Activated effector memory CD4-positive, alpha-beta T cell treated with anti-CD3 and anti-CD28 coated beads, Interleukin-2, amount 50 U/mL, for 16 hours (primary cell): Measurements from ENCODE around the gene BDKRB2.
"Not testable (repeated sequence)": the region's sequence is repeated elsewhere in the genome, so short reads cannot be mapped to it uniquely, and the experiment has no call there.

Experiments
- DNase-seq: peaks from one replicate; pipeline ENCODE4 v3.0.0-alpha.2; 2020

BDKRB2 gene

GRCh38 chr14:96227428-96227827, 22.8 kb downstream of the BDKRB2 start:
- DNase-seq = no peak

- no peak for DNase-seq
Observed at GRCh38 chr14:96229315-96229714, 24.7 kb downstream of the BDKRB2 start.

DNA sequence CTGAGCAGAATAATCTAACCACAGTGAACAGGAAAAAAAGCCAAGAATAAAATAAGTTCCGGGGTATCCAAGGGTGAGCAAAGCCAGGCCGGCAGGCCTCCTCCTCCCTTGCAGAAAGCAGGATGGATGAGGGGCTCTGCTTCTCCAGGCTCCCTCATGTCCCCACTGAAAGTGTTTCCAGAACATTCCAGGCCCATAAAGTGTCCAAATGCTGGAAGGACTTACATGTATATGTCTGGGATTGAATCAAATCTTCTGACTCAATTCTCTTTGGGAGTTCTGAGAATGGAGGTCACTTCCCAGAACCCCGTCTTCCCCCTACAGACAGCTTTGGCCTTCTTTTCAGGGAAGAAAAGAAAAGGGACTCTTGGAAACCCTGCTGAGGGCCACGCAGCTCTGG, 26.4 kb downstream of the BDKRB2 start:
- no peak for DNase-seq

DNA sequence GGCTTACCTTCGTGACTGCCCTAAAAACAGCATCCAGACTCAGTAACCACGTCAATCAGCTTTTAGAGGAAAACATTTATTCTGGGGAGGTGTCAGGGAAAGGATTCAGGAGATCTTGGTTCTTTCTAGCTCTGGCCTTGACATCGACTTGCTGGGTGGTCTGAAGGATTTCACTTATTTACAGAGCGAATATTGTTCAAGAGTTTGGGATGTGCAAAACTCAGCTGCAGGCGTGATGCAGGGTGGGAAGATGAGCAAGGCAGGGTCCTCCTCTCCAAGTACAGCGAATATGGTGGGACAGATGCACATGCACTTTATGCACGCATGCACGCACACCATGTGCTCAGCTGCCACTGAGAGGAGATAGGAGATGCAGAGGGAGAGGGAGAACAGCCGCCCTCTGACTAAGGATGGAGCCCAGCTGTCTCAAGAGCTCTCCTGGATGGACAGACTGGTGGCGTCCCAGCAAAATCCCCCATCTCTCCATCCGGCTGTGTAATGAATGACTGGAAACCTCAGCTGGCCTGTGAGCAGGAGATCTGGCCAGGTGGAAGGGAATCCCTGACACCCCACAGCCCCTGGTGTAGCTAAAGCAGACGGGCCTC, 27.0 kb downstream of the BDKRB2 start:
- DNase-seq = no peak

DNA sequence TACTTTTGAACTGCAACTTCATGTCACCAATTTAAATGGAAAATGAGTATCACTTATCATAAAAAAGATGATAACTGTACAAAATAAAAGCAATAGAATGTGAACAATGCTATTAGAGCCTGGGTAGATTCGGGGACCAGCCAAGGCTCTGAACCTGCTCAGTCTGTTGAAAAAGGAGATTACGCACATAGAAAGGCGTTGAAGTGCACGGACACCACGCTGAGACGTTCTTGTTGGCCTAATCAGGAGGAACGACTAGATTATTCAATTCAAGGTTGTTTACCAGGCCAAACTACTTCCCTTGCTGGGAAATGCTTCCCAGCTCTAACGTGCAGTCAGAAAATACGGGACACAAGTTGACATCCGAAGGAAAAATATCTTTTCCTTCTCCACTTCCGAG, 27.9 kb downstream of the BDKRB2 start:
- DNase-seq = no peak

GRCh38 chr14:96233661-96234060, 29.0 kb downstream of the BDKRB2 start:
- no peak for DNase-seq

DNA sequence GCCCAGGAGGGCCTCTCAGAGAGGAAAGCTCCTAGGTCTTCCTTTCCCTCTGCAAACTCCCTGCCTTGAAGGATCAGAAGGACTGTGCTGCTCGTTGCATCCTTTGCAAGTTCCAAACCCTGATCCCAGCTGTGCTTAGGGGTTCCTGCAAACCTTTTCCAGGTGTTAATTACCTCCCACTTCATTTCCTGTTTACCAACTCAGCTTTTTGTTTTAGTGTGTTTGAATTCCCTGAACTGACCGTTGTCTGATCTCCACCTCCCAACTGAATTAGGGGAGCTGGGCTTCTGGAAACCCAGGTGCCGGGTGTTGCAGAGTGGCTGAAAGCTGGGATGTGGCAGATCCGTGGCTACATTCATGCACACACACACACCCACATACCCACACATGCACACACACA, 30.8 kb downstream of the BDKRB2 start:
- DNase-seq = no peak

DNA sequence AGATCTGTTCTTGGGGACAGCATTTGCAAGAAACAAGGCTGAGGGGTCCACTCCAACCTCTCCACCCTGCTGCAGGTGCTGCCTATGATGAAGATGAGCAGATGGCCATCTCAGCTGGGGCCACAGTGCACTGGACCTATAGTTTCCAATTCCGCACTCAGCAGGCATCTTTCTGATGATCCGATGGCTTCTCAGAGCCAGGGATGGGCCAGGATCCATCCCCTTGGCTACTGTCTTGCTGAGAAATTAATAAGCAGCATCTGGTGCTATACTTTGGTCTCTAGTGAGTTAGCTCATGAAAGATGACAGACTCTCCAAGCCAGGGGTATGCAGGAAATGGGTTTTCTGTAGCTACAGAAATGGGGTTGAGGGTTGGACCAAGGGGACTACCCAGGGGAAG, 33.0 kb downstream of the BDKRB2 start:
- DNase-seq = no peak

- DNase-seq = no peak
Observed at GRCh38 chr14:96238676-96239265, 34.1 kb downstream of the BDKRB2 start.

DNA sequence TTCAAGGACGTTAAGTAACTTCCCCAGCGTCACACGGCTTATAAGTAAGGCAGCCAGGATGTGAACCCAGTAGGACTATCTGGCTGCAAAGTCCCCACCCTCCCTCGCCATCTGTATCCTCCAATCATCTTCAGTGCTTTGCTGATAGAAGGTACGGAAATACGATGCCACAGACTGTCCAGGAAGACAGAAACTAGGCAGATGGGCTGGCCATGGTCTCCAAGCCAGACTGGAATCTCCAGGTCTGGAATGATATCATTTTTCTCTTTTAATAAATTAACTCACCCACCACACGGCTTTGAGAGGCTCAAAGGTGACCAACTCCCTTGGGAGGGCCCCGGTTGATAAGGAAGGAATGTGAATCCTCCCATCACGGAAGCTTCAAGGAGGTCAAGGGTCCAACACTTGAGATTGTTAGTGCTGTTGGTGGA, 35.1 kb downstream of the BDKRB2 start:
- no peak for DNase-seq

DNA sequence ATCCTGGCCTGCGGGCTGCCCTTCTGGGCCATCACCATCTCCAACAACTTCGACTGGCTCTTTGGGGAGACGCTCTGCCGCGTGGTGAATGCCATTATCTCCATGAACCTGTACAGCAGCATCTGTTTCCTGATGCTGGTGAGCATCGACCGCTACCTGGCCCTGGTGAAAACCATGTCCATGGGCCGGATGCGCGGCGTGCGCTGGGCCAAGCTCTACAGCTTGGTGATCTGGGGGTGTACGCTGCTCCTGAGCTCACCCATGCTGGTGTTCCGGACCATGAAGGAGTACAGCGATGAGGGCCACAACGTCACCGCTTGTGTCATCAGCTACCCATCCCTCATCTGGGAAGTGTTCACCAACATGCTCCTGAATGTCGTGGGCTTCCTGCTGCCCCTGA, 36.0 kb downstream of the BDKRB2 start:
- DNase-seq = no peak

DNA sequence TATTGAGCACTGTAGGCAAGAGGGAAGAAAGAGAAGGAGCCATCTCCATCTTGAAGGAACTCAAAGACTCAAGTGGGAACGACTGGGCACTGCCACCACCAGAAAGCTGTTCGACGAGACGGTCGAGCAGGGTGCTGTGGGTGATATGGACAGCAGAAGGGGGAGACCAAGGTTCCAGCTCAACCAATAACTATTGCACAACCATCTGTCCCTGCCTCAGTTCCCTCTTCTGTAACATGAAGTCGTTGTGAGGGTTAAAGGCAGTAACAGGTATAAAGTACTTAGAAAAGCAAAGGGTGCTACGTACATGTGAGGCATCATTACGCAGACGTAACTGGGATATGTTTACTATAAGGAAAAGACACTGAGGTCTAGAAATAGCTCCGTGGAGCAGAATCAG, 37.5 kb downstream of the BDKRB2 start:
- DNase-seq = no peak

DNA sequence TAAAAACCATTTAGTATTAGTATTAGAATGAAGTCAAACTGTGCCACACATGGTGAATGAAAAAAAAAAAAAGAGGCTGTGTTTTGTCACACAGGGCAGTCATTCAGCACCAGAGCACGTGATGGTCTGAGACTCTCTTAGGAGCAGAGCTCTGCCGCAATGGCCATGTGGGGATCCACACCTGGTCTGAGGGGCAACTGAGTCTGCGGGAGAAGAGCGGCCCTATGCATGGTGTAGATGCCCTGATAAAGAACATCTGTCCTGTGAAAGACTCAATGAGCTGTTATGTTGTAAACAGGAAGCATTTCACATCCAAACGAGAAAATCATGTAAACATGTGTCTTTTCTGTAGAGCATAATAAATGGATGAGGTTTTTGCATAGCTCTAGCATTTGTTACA, 39.1 kb downstream of the BDKRB2 start:
- DNase-seq = no peak

DNA sequence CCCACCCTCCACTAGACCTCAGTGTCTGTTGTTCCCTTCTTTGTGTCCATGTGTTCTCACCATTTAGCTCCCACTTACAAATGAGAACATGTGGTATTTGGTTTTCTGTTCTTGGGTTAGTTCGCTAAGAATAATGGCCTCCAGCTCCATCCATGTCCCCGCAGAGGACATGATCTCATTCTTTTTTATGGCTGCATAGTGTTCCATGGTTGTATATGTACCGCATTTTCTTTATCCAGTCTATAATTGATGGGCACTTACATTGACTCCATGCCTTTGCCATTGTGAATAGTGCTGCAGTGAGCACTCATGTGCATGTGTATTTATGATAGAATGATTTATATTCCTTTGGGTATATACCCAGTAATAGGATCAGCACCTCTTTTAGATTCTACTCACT, 40.4 kb downstream of the BDKRB2 start:
- not testable (repeated sequence) for DNase-seq

DNA sequence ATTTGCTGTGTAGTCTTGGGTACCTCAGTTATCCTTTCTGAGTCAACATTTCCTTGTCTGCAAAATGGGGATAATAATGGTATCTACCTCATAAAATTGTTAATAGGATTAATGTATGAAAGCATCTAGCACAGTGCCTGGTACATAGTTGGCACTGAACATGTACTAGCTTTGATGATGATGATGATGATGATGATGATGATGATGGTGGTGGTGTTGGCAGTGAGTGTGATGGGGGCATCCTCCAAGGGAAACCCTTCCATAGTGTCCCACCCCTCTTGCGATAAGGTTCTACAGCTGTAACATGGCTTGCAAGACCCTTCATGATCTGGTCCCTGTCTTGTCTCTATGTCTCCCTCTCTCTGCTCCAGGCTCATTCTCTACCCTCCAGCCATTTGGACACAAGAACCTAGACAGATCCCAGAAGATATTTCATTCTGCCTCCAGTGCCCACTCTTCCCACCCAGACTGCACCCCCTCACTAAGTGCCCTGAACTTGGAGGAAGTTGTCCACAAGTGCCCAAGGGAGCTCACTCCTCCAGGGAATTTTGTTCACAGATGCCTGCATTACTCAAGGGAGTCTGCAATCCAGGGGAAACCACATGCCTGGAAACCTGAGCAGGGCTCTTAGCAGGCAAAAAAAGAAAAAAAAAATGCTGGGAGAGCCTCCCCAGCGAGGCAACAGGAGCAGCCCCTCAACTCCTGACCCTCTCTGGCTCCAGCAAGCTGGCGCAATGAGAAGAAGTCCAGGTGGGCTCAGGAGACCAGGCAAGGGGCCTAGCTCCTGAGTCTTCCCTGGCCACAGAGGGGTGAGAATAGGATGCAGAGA, 41.3 kb downstream of the BDKRB2 start:
- no peak for DNase-seq

DNA sequence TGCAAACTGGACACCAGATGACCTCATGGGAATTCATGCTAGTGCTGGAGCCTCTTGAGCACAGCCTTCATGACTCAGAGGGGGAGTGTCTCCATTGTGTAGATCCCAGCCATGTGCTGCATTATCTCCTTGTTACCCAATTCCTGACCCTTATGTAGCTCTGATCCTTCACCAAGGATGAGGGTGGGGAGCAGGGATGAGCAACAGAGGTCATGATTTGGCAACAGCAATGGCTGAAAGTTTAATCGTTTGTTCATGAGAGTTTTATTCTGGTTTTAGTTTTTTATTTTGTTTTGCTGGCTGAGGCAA, 41.9 kb downstream of the BDKRB2 start:
- DNase-seq = no peak

DNA sequence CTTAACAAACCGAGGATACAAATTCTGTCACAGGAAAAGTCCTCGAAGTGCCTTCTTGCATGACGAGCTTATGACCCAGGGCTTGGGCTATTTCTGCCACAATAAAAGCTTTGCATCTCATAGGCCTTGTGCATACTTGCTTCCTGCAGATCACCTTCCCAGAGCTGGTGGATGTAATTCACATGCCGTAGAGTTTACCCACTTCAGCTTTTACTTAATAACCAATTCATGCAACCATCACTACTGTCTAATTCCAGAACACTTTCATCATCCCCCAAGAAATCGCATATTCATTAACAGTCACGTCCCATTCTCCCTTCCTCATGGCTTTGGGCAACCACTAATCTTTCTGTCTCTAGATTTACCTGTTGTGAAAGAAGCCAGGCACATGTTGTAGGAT, 42.4 kb downstream of the BDKRB2 start:
- no peak for DNase-seq

DNA sequence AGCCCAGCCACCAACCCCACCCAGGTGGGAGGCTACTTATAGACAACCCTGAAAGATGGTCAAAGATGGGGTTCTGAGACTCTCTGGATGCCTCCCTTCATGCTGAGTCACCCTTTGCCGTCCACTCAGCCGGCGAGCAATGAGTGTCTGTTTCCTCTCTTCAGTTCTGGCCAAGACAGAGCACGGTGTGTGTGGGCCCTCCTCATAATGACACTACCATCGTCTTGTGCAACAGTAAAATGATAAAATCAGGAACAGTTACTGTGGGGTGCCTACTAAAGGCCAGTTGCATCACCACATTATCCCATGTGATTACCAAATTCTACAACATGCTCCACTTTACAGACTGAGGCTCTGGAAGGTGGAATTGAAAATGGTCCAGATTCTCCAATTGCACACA, 44.4 kb downstream of the BDKRB2 start:
- DNase-seq = no peak

DNA sequence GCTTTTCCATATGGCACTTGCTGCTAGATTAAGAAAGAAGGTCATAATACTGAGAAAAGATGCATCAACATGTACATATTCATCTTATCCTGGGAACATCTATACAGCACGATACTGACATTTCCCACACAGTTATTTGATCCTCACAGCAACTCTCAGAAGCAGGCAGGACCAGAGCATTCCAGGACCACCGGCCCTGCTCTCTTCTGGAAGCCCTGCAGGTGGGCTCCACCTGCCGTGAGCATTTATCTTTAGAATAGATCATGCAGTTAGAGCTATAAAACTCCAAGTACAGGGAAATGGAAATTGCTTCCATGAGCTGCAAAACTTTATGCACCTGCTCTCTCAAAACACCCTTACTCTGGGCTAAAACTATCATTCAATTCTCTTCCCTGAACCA, 45.8 kb downstream of the BDKRB2 start:
- DNase-seq = no peak

GRCh38 chr14:96251656-96252155, 47.1 kb downstream of the BDKRB2 start:
- DNase-seq = no peak

DNA sequence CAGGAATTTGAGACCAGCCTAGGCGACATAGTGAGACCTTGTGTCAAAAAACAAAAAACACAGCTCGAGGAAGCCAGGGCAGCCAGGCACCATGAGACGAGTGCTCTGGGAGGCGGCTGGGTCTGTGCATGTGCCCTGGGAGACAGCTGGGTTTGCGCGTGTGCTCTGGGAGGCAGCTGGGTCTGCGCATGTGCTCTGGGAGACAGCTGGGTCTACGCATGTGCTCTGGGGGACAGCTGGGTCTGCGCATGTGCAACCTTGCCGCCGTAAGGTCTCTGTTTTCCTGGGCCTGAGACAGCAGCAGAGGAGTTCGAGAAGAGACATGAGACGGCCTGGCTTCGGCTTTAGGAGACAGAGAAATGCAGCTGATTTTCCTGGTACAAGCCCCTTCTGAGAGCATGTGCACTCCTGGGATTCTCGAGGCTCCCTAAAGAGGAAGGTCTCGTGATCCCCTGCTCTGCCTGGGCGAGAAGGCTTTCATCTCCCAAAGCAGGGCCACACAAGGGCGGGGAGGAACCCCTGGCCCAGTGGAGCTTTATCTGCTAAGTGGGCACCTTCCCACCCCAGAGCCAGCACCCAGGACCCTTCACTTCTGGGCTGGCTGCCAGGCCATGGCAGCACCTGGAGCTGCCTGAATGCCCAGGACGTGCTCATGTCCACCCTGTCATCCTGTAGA, 47.8 kb downstream of the BDKRB2 start:
- DNase-seq = no peak

GRCh38 chr14:96252999-96253539, 48.4 kb downstream of the BDKRB2 start:
- no peak for DNase-seq

GRCh38 chr14:96254687-96255086, 50.0 kb downstream of the BDKRB2 start:
- no peak for DNase-seq
